HepG2 (cell line): ENCODE measurements around the gene SEPTIN10. TPM values are rescaled to one million over a fixed set of nuclear protein-coding genes. Genes with fewer than 3 reads are reported as not detected.
A peak's percentile ranks its signal among the peaks of the same experiment; 100 is the strongest.

Source experiments
- ATF3 ChIP-seq: sonication (generic); formaldehyde crosslinking; IDR thresholded peaks from 2 replicates; pipeline ENCODE4 v1.4.0; 2020; ENCODE audit warnings: missing genetic modification reagents
- BORCS8-MEF2B ChIP-seq: sonication (generic); formaldehyde crosslinking; IDR thresholded peaks from 2 replicates; pipeline ENCODE4 v1.8.0; 2022; ENCODE audit warnings: mild to moderate bottlenecking, missing genetic modification reagents
- CENPT ChIP-seq: sonication (generic); formaldehyde crosslinking; IDR thresholded peaks from 2 replicates; pipeline ENCODE4 v1.8.0; 2022; ENCODE audit warnings: low read depth, mild to moderate bottlenecking, moderate library complexity, missing genetic modification reagents
- HOXA7 ChIP-seq: sonication (generic); formaldehyde crosslinking; IDR thresholded peaks from 2 replicates; pipeline ENCODE4 v1.8.1; 2022; ENCODE audit warnings: mild to moderate bottlenecking, missing genetic modification reagents, moderate library complexity
- MED8 ChIP-seq: sonication (generic); formaldehyde crosslinking; IDR thresholded peaks from 2 replicates; pipeline ENCODE4 v1.8.1; 2023; ENCODE audit warnings: mild to moderate bottlenecking, missing genetic modification reagents; ENCODE audit not compliant: insufficient replicate concordance
- MIER2 ChIP-seq: IDR thresholded peaks from 2 replicates; pipeline ENCODE4 v1.6.1; 2016; ENCODE audit warnings: missing biosample characterization, missing genetic modification reagents
- MLLT10 ChIP-seq: sonication (generic); formaldehyde crosslinking; IDR thresholded peaks from 2 replicates; pipeline ENCODE4 v1.4.0; 2020; ENCODE audit warnings: missing genetic modification reagents
- PRDM10 ChIP-seq: sonication (generic); formaldehyde crosslinking; IDR thresholded peaks from 2 replicates; pipeline ENCODE4 v1.4.0; 2020; ENCODE audit warnings: low read depth, missing genetic modification reagents
- PRMT3 ChIP-seq: sonication (generic); formaldehyde crosslinking; IDR thresholded peaks from 2 replicates; pipeline ENCODE4 v1.8.1; 2022; ENCODE audit warnings: low read depth, mild to moderate bottlenecking, moderate library complexity, missing genetic modification reagents, borderline replicate concordance
- RARA ChIP-seq: IDR thresholded peaks from 2 replicates; pipeline ENCODE4 v1.6.1; 2016; ENCODE audit warnings: missing genetic modification reagents, missing compliant biosample characterization
- RCOR2 ChIP-seq: IDR thresholded peaks from 2 replicates; pipeline ENCODE4 v1.6.1; 2016; ENCODE audit warnings: missing biosample characterization, missing genetic modification reagents
- RNF219 ChIP-seq: sonication (generic); formaldehyde crosslinking; IDR thresholded peaks from 2 replicates; pipeline ENCODE4 v1.5.0; 2020; ENCODE audit warnings: mild to moderate bottlenecking, missing genetic modification reagents
- ZC3H13 ChIP-seq: sonication (generic); formaldehyde crosslinking; IDR thresholded peaks from 2 replicates; pipeline ENCODE4 v1.8.1; 2023; ENCODE audit warnings: mild to moderate bottlenecking, missing genetic modification reagents, moderate library complexity
- ZNF17 ChIP-seq: sonication (generic); formaldehyde crosslinking; IDR thresholded peaks from 2 replicates; pipeline ENCODE4 v1.5.0; 2020; ENCODE audit warnings: mild to moderate bottlenecking, missing genetic modification reagents
- ZNF280B ChIP-seq: sonication (generic); formaldehyde crosslinking; IDR thresholded peaks from 2 replicates; pipeline ENCODE4 v1.5.0; 2020; ENCODE audit warnings: missing genetic modification reagents, mild to moderate bottlenecking, borderline replicate concordance
- ZNF512 ChIP-seq: sonication (generic); formaldehyde crosslinking; IDR thresholded peaks from 2 replicates; pipeline ENCODE4 v1.4.0; 2020; ENCODE audit warnings: mild to moderate bottlenecking, missing genetic modification reagents
- ZNF841 ChIP-seq: sonication (generic); formaldehyde crosslinking; IDR thresholded peaks from 2 replicates; pipeline ENCODE4 v1.8.1; 2023; ENCODE audit warnings: missing genetic modification reagents, borderline replicate concordance
- ZSCAN31 ChIP-seq: sonication (generic); formaldehyde crosslinking; IDR thresholded peaks from 2 replicates; pipeline ENCODE4 v1.5.0; 2020; ENCODE audit warnings: low read depth, mild to moderate bottlenecking, missing genetic modification reagents
- polyA plus RNA-seq, 8 experiments: library from polyadenylated mRNA; depleted of rRNA in 3 of 8; stranded (reverse) in 7 of 8; unstranded in 1 of 8; fragments of >200 nt; fragmentation: Illumina TruSeq in 4 of 8; extraction: Trizol in 4 of 8; gene quantifications; 2 replicates each; pipeline versions ENCODE4 v1.2.1 to v1.2.3, GENCODE V29; 2011 to 2016; ENCODE audit warnings: low read depth in 4 of 8, missing spikeins in 1 of 8, mixed read lengths in 1 of 8; ENCODE audit not compliant: insufficient read depth in 1 of 8
- total RNA-seq, 5 experiments: library from RNA; depleted of rRNA; stranded (reverse); fragments of >200 nt; fragmentation: Illumina TruSeq; extraction: Trizol; gene quantifications; 2 replicates each; pipeline ENCODE4 v1.2.3, GENCODE V29; 2016; ENCODE audit warnings: low read depth in 1 of 5

The SEPTIN10 gene
- total and polyA plus RNA-seq, 2 of the 13 experiments (the other 11 are each of a cell fraction or from before 2014, with no cell fraction given), result 45.8 to 67.5 TPM

GRCh38 chr2:109637749-109638570 is 24.2 kb upstream of the SEPTIN10 start (continued):
- TF ChIP-seq PRMT3, result no peak
- no peak for TF ChIP-seq CENPT (CRISPR knock-in tag)
- TF ChIP-seq MED8, result no peak
- peak; percentile 56; the same call in 1 of the 2 replicates for TF ChIP-seq MIER2 (CRISPR knock-in tag)
- no peak for TF ChIP-seq MLLT10 (CRISPR knock-in tag)
- no peak for TF ChIP-seq PRDM10 (CRISPR knock-in tag)
- no peak for TF ChIP-seq ZNF841
- no peak for TF ChIP-seq ATF3 (CRISPR knock-in tag)
- 0 out of 2 replicates have a peak, but pooled peaks have one; percentile 43 for TF ChIP-seq ZC3H13 (CRISPR knock-in tag)
- peak; percentile 77 for TF ChIP-seq RARA (CRISPR knock-in tag)
- TF ChIP-seq ZNF17, result no peak
- no peak for TF ChIP-seq HOXA7
- TF ChIP-seq ZNF512 (CRISPR knock-in tag), result no peak
- TF ChIP-seq BORCS8-MEF2B (CRISPR knock-in tag), result no peak
- 0 out of 2 replicates have a peak, but pooled peaks have one; percentile 63 for TF ChIP-seq RCOR2
- no peak for TF ChIP-seq ZNF280B
- no peak for TF ChIP-seq RNF219 (CRISPR knock-in tag)
- no peak for TF ChIP-seq ZSCAN31 (CRISPR knock-in tag)
